ENCODE measurements around the gene OTULIN.

Gene OTULIN

GRCh38 chr5:14723701-14724132 is 59.2 kb downstream of the OTULIN start:
- FAIRE-seq, result no peak

GRCh38 chr5:14724633-14725032 is 60.1 kb downstream of the OTULIN start:
- FAIRE-seq, result no peak

GRCh38 chr5:14726066-14726838 is 61.7 kb downstream of the OTULIN start:
- FAIRE-seq, result no peak

GRCh38 chr5:14727428-14727865 is 62.9 kb downstream of the OTULIN start:
- FAIRE-seq, result peak; percentile 54

GRCh38 chr5:14727928-14728458 is 63.5 kb downstream of the OTULIN start:
- FAIRE-seq, result no peak

- FAIRE-seq, result no peak
These were observed 64.0 kb downstream of the OTULIN start for GRCh38 chr5:14728459-14728938.

GRCh38 chr5:14729448-14730385 is 65.2 kb downstream of the OTULIN start:
- no peak for FAIRE-seq

GRCh38 chr5:14730466-14730865 is 65.9 kb downstream of the OTULIN start:
- FAIRE-seq, result no peak

GRCh38 chr5:14730881-14731280 is 66.4 kb downstream of the OTULIN start:
- no peak for FAIRE-seq

GRCh38 chr5:14732991-14733390 is 68.5 kb downstream of the OTULIN start:
- no peak for FAIRE-seq

- no peak for FAIRE-seq
These were observed 69.1 kb downstream of the OTULIN start for GRCh38 chr5:14733661-14734060.

GRCh38 chr5:14734396-14734795 is 69.9 kb downstream of the OTULIN start:
- FAIRE-seq, result no peak

- no peak for FAIRE-seq
These were observed 71.4 kb downstream of the OTULIN start for GRCh38 chr5:14735944-14736343.

GRCh38 chr5:14737291-14737690 is 72.8 kb downstream of the OTULIN start:
- no peak for FAIRE-seq

GRCh38 chr5:14738050-14738449 is 73.5 kb downstream of the OTULIN start:
- FAIRE-seq, result no peak

- no peak for FAIRE-seq
These were observed 75.0 kb downstream of the OTULIN start for GRCh38 chr5:14739538-14739937.

- FAIRE-seq, result no peak
These were observed 75.5 kb downstream of the OTULIN start for GRCh38 chr5:14739981-14740380.

GRCh38 chr5:14741131-14741530 is 76.6 kb downstream of the OTULIN start:
- FAIRE-seq, result no peak

GRCh38 chr5:14741801-14742440 is 77.4 kb downstream of the OTULIN start:
- FAIRE-seq, result no peak

GRCh38 chr5:14742498-14742897 is 78.0 kb downstream of the OTULIN start:
- no peak for FAIRE-seq

- FAIRE-seq, result no peak
These were observed 79.2 kb downstream of the OTULIN start for GRCh38 chr5:14743601-14744295.
